IPS-18c (cell line): ENCODE measurements around the gene NLK.
"Not testable (repeated sequence)": the region's sequence is repeated elsewhere in the genome, so short reads cannot be mapped to it uniquely, and the experiment has no call there.

ENCODE experiments used
- H3K4me3 ChIP-seq: 2 replicates; pipeline ENCODE4 v1.7.0; 2013; ENCODE audit warnings: low read depth, mild to moderate bottlenecking, low read length, moderate library complexity; ENCODE audit not compliant: insufficient read depth
- H3K9me3 ChIP-seq: one replicate; pipeline ENCODE4 v1.6.1; 2013; ENCODE audit warnings: mild to moderate bottlenecking, low read length, moderate library complexity; ENCODE audit not compliant: control insufficient read depth, insufficient read depth

NLK gene

DNA sequence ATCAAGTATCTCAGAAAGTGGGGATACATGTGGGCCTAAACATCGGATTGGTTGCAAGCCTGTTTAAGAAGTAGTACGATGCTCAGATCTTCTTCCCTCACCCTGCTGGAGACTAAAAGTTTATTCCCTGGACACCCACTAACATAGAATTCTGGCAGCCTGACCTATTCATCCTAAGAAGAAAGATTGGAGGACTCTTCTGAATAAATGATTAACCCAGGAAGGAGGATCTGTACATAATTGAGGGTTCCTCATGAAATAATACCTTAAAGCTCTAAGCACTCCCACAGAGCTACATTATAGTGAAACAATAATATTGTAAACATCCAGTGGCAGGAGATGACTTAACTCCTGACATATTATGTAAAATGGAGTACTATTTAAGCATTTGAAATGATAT, 111.7 kb downstream of the NLK start:
- Histone ChIP-seq H3K9me3 (no peaks in the 10 kb centered on the region), H3K4me3 (no peak overlapping the region)

DNA sequence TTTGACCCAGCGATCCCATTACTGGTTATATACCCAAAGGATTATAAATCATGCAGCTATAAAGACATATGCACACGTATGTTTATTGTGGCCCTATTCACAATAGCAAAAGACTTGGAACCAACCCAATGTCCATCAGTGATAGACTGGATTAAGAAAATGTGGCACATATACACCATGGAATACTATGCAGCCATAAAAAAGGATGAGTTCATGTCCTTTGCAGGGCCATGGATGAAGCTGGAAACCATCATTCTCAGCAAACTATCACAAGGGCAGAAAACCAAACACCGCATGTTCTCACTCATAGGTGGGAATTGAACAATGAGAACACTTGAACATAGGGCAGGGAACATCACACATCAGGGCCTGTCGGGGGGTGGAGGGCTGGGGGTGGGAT, 112.9 kb downstream of the NLK start:
- H3K4me3 ChIP-seq, H3K9me3 ChIP-seq: not testable (repeated sequence)

DNA sequence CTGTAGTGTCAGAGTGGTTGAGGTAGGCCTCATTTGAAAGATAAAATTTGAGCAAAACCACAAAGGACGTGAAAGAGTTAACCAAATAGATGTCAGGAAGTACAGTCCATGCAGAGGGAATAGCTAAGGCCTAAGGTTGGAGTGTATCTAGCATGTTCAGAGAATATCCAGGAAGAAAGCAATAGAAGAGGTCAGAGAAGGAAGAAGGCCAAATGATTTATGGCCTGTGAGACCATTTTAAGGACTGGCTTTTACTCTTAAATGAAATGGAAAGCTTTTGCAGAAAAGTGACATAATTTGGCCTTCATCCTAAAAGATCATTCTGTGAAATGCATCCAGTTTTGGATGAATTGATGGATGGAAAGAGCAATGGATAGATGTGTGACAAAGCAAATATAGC, 116.5 kb downstream of the NLK start:
- no peaks in the 10 kb centered on the region for H3K9me3 ChIP-seq
- no peak overlapping the region for H3K4me3 ChIP-seq

DNA sequence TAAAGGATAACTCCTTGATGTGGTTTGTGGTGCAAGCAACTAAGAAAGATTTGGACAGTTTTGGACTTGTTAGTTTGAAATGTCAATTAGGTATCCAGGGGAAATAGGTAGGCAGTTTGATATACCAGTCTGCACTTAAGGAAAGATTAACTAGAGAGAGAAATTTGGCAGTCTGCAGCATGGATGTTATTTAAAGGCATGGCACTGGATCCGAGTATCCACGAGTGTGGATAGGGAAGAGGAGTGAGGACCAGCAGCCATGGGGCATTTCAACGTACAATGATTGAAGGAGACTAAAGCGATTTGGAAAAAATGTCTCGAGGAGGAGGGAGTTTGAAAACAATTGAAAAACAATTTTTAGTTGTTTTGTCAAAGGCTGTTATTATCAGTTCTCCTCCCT, 117.4 kb downstream of the NLK start:
- H3K4me3 ChIP-seq: no peak overlapping the region
- no peaks in the 10 kb centered on the region for H3K9me3 ChIP-seq

DNA sequence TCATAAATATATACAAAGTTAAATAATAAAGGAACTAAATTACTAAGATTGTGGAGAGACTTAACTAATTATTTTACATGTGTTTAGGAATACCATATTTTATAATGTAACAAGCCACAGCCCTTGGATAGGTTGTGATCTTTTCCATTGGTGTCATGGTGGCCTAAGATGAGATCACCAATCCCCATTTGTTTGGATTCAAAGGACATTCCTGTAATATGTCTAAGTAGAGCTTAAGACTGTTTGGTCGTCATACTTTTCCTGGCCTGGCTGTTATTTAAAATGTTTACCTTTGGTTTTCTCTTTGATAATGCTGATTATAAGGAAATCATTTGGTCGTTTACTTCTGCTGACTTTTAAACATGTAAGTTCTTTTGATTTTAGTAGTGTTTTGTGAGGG, 118.1 kb downstream of the NLK start:
- no peaks in the 10 kb centered on the region for H3K9me3 ChIP-seq
- no peak overlapping the region for H3K4me3 ChIP-seq

DNA sequence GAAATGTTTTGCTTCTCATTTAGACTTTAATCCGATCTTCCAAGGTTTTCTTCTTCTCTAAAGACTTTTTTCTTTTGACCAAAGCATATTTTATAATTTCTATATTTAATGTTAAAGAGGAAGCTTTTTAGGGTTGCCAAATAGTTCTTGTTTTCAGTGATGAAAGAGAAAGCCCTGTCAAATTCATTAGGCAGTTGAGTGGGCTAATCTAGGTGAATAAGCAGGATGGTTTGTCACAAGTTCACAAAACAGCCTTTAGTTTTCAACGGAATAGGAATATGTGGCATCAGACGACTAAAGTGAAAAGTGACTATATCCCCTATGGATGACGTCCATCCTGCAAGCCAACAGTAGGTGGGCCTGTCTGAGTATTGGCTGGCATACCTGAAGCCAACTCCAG, 118.8 kb downstream of the NLK start:
- Histone ChIP-seq H3K4me3 (no peak overlapping the region), H3K9me3 (no peaks in the 10 kb centered on the region)

DNA sequence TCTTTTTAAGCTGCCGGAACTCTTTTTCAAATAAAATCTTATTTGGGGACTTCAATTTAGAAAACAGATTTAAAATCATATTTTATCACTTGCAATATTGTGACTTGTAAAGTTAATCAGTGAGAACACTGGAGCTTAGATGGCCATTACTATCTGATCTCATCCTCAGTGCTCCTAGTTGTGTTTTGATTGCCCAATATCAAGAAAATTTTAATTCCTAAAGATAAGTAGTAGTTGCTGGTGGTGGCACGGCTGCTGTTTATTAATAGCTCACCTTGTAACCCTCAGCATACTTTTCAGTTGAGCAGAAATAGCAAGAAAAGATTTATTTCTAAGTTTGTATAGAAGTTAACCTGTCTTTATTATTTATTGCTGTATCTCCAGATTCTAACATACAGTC, 124.0 kb downstream of the NLK start:
- H3K4me3 ChIP-seq: no peak overlapping the region
- no peaks in the 10 kb centered on the region for H3K9me3 ChIP-seq

DNA sequence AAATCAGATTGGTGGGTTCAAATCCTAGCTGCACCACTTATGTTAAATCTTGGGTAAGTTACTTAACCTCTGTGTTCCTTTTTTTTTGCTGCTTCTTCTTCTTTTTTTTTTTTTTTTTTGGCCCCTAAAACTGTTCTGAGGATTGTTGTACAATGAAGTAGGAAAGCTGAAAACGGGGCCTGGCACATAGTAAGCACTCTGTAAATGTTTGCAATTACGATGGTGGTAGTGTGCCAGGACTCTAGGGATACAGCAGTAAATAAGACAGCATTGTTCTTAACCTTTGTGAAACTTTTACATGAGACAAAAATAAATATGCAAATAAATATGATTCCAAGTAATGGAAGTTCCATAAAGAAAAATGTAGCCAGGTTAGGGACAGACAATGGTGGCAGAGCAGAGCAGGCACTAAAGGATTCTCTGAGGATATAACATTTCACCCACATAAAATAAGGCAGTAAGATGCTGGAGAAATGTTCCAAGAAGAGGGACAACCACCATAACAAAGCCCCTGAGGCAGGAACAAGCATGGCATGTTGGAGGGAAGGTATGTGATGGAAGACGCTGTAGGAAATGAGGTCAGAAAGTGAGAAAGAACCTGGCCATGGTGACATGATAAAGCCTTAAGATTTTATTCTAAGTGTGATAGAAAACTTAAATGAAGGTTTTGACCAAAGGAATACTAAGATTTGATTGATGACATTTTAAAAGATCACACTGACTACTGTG, 127.3 kb downstream of the NLK start:
- H3K9me3 ChIP-seq: no peaks in the 10 kb centered on the region
- H3K4me3 ChIP-seq: no peak overlapping the region

DNA sequence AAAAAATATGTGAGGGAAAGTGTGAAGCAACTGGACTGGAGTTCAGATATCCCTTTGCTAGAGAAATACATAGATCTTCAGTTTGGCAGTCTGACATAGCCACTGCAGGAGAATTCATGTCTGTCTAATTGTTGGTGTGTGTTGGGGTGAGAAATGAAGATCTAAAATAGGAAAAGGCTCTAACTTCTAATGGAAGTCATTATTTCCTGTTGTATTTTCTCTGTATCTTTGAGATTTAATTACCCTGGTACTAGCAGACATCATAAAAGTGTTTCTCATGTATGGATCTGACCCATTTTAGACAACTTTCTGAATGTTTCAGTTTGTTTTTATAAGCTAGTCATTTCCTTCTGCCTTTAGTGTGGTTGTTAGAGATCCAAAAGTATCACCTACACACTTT, 128.3 kb downstream of the NLK start:
- Histone ChIP-seq H3K9me3 (no peaks in the 10 kb centered on the region), H3K4me3 (no peak overlapping the region)

DNA sequence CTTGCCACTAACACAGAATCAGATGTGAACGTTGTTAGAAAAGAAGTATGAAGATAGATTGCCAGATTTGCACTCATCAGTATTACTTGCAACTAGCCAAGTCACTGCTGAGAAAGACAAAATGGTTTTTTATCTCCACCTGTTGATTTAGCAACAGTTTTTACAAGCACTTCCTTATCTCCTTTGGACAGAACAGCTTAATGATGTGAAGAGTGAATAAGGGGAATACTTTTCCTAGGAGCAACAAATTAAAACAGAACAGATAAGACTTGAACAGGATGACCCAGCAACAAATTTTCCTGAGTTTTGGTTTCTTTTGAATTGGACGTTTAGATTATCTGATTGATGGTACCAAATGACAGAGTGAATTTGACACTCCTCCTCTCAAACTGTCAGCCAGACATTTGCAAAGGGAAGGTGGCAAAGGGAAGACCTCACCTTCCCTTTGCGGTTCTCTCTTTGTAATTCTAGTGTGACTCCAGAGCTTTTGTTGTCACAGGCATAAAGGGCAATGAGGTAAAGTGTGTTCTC, 130.6 kb downstream of the NLK start:
- Histone ChIP-seq H3K9me3 (no peaks in the 10 kb centered on the region), H3K4me3 (no peak overlapping the region)

DNA sequence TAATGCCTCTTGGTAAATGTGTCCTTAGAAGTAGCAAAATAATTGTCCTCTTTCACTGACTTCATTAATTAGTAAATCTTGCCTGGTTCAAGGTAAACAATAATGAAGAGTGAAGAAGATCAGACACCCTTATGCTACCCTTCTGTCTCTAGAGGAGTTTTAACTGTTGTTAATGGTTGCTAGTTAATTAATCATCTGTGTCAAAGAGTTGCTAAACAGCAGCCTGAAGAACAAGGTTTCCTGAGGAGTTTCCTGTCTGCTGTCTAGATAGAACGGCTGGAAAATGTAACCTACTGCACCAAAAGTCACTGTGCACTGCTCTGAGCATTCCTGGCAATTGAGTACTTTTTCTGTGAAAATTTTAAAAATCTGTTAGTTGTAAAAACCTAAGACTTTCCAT, 131.3 kb downstream of the NLK start:
- no peaks in the 10 kb centered on the region for H3K9me3 ChIP-seq
- H3K4me3 ChIP-seq: no peak overlapping the region

DNA sequence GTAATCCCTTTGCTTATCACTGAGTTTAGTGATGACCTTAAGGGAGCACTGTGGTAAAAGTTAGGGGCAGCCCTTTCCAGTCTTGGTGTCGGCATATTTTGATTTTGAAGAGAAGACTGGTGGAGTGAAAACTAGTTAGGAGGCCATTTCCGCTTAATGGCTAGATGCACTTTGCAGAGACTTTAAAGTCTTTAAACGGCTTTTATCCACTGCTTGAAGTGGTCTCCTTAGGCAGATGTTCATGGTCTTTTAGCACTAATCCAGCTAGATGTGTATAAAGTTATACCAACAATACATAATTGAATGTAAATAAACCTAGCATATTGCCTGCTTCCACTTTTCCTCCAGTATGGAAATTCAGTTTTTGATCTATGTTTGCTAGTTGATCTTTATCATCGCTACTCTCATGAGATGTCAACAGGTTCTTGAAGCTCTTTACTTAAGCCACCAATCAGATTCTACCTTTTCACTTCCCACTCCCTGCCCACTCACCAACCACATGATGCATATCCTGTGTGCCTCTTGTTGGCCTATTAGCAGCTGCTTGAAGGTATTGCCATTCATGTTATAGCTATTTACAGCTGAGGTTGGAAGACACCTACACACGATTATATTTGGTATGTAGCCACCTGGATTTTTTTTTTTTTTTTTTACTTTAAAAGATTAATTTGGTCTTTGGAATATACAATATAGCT, 132.0 kb downstream of the NLK start:
- H3K4me3 ChIP-seq: no peak overlapping the region

DNA sequence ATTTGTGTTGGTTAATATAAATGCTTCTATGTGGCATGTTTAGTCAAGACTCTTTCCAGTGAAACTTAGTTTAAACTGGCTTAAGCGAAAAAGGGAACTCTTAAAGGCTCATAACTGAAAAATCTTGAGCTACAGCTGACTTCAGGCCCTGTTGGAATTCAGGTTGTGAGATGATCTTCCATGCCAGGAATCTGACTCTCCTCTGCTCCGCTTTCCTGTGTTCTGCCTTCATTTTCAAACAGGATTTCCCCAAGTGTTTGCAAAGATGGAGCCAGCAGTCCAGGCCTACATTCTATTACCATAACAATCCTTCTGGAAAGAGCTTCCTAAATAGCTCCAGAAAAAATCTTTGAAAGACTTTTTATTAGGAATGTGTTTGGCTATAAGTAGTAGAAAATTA, 134.9 kb downstream of the NLK start:
- H3K4me3 ChIP-seq: no peak overlapping the region
- no peaks in the 10 kb centered on the region for H3K9me3 ChIP-seq

More for the DNA sequence above, 132.0 kb downstream of the NLK start:
- H3K9me3 ChIP-seq: no peaks in the 10 kb centered on the region

DNA sequence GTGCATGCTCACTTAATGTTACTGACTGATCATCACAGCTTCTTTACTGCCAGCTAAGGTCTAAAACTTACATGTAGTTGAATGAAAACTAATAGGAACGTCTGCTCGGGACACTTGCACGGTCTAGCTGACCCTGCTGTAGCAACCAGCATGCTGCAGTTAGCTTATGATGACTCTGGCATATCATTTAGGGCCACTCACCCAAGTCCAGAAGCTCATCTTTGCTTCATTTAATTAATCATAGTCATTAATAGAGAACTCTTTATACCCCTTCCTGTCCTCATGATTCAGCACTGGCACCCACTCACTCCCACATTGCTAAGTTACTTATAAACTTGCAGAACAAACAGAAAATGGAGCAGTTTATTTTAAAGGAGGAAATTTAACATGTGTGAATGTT, 136.3 kb downstream of the NLK start:
- Histone ChIP-seq H3K4me3 (no peak overlapping the region), H3K9me3 (no peaks in the 10 kb centered on the region)

DNA sequence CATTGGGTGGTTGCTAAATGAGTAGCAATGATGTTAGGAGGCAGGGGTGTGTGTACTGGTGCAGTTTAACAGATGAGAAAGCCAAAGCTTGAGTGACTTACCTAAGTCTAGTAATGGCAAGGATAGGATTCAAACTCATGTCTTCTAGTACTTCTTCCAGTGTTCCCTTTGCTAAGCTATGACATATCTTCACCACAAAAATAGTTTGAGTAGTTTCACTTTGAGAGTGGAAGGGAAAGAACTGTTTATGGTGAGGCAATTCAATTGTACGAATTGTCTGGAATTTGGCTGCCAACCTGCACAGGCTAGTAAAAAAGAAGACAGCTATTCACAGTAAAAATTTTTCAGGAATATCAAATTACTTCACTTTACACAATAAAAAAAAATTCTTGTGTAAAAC, 138.0 kb downstream of the NLK start:
- no peaks in the 10 kb centered on the region for H3K9me3 ChIP-seq
- H3K4me3 ChIP-seq: no peak overlapping the region

DNA sequence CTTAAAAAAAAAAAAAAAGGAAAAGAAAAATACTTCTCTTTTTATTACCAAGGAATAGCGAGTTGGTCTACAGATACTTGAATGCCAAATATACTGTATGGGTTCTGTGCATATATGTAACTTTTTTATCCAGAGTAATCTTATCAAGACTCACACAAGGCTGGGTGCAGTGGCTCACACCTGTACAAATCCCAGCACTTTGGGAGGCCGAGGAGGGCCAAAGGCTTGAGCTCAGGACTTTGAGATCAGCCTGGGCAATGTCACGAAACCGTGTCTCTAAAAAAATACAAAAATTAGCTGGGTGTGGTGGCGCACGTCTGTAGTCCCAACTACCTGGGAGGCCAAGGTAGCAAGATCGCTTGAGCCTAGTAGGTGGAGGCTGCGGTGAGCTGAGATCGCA, 139.1 kb downstream of the NLK start:
- Histone ChIP-seq H3K9me3 (no peaks in the 10 kb centered on the region), H3K4me3 (no peak overlapping the region)

DNA sequence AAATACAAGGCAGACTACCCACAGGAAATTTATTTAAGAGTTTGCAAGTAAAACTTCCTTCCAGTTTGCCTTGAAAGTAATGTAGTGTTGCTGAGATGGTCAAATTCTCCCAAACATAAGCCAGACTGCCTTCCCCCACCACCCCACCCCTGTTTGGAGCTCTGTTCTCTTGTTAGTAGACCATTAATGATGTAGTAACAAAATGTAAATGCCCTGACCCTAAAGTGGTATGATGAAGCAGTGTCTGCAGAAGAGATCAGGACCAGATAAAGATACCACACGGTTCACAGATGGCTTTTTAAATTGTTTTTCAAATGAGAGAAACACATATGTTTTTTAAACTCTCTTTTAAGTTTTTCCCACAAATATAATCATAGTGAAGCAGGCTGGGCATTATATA, 140.1 kb downstream of the NLK start:
- no peaks in the 10 kb centered on the region for H3K9me3 ChIP-seq
- H3K4me3 ChIP-seq: no peak overlapping the region

DNA sequence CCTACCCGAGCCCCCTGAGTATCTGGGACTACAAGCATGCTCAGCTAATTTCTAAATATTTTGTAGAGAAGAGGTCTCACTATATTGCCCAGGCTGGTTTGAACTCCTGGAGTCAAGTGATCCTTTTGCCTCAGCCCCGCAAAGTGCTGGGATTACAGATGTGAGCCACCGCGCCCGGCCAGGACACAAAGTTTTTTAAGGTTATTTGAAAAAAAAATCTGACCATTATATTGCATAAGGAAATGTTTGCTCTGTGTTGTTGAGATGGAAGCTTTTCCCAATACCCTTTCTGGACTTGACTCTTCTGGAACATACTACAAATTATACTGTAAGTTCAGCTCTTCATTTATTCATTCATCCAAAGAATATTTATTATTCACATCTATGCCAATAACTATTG, 143.2 kb downstream of the NLK start:
- Histone ChIP-seq H3K9me3 (no peaks in the 10 kb centered on the region), H3K4me3 (no peak overlapping the region)

DNA sequence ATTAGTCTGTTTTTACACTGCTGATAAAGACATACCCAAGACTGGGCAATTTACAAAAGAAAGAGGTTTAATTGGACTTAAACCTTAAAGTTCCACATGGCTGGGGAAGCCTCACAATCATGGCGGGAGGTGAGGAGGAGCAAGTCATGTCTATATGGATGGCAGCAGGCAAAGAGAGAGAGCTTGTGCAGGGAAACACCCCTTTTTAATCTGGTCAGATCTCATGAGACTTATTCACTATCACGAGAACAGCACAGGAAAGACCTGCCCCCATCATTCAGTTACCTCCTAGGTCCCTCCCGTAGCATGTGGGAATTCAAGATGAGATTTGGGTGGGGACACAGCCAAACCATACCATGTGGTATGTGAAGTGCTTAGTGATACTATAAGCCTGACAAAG, 144.0 kb downstream of the NLK start:
- not testable (repeated sequence) for H3K9me3 ChIP-seq, H3K4me3 ChIP-seq
